Epidermal melanocyte (primary cell): ENCODE results near the gene METRNL.
"Not testable (repeated sequence)": the region's sequence is repeated elsewhere in the genome, so short reads cannot be mapped to it uniquely, and the experiment has no call there.

Experiments used
- DNase-seq: peaks from one replicate; pipeline ENCODE4 v3.0.0; 2011; ENCODE audit warnings: low spot score; ENCODE audit not compliant: insufficient read length

METRNL gene

GRCh38 chr17:83119987-83120864, 40.8 kb downstream of the METRNL start:
- no peak for DNase-seq

- DNase-seq = not testable (repeated sequence)
Measured at GRCh38 chr17:83121473-83121872, 42.1 kb downstream of the METRNL start.

- DNase-seq = no peak
Measured at GRCh38 chr17:83121921-83122820, 42.8 kb downstream of the METRNL start.

- DNase-seq = no peak
Measured at GRCh38 chr17:83122834-83123233, 43.4 kb downstream of the METRNL start.

- no peak for DNase-seq
Measured at GRCh38 chr17:83123896-83124801, 44.7 kb downstream of the METRNL start.

- no peak for DNase-seq
Measured at GRCh38 chr17:83124871-83125514, 45.6 kb downstream of the METRNL start.

GRCh38 chr17:83125515-83126274, 46.3 kb downstream of the METRNL start:
- DNase-seq = no peak

GRCh38 chr17:83126275-83126811, 46.9 kb downstream of the METRNL start:
- DNase-seq = no peak

- DNase-seq = no peak
Measured at GRCh38 chr17:83127431-83128160, 48.2 kb downstream of the METRNL start.

- DNase-seq = no peak
Measured at GRCh38 chr17:83128306-83129240, 49.2 kb downstream of the METRNL start.

- no peak for DNase-seq
Measured at GRCh38 chr17:83129676-83130075, 50.3 kb downstream of the METRNL start.

- no peak for DNase-seq
Measured at GRCh38 chr17:83131401-83132011, 52.1 kb downstream of the METRNL start.

- DNase-seq = no peak
Measured at GRCh38 chr17:83132251-83133081, 53.1 kb downstream of the METRNL start.

- DNase-seq = no peak
Measured at GRCh38 chr17:83133302-83134121, 54.1 kb downstream of the METRNL start.

GRCh38 chr17:83134456-83134855, 55.0 kb downstream of the METRNL start:
- not testable (repeated sequence) for DNase-seq

- no peak for DNase-seq
Measured at GRCh38 chr17:83135692-83136091, 56.3 kb downstream of the METRNL start.
